GM12878 (cell line): ENCODE results near the gene FAM111B. TPM values are rescaled to one million over a fixed set of nuclear protein-coding genes. Genes with fewer than 3 reads are reported as not detected.
A peak's percentile ranks its signal among the peaks of the same experiment; 100 is the strongest.

Source experiments
- BCL11A ChIP-seq: IDR thresholded peaks from 2 replicates; pipeline ENCODE4 v1.6.1; 2011; ENCODE audit warnings: low read depth, low read length
- CHD1 ChIP-seq: IDR thresholded peaks from 2 replicates; pipeline ENCODE4 v1.6.1; 2012; ENCODE audit warnings: low read depth, low read length, improper control_type of control experiment
- EZH2 ChIP-seq: IDR thresholded peaks from 2 replicates; pipeline ENCODE4 v1.6.1; 2012; ENCODE audit warnings: low read depth, mild to moderate bottlenecking, control low read depth, inconsistent platforms, low read length, borderline replicate concordance; ENCODE audit not compliant: control insufficient read depth
- NR2C1 ChIP-seq: fragments of 450-650 bp; IDR thresholded peaks from 2 replicates; pipeline ENCODE4 v1.6.1; 2017; ENCODE audit warnings: antibody characterized with exemption, mild to moderate bottlenecking, moderate library complexity
- RBBP5 ChIP-seq: fragments of 200-600 bp; sonication (generic); conservative IDR thresholded peaks from 2 replicates; pipeline ENCODE4 v1.6.1; 2016
- SMAD5 ChIP-seq: IDR thresholded peaks from 2 replicates; pipeline ENCODE4 v1.6.1; 2016; ENCODE audit warnings: antibody characterized with exemption, low read depth
- ZNF217 ChIP-seq: fragments of 450-650 bp; IDR thresholded peaks from 2 replicates; pipeline ENCODE4 v1.6.1; 2017; ENCODE audit warnings: antibody characterized with exemption, mild to moderate bottlenecking
- ZNF24 ChIP-seq: fragments of 450-650 bp; IDR thresholded peaks from 2 replicates; pipeline ENCODE4 v1.6.1; 2017; ENCODE audit warnings: antibody characterized with exemption, mild to moderate bottlenecking
- polyA plus RNA-seq, 11 experiments: library from polyadenylated mRNA; depleted of rRNA in 4 of 11; unstranded in 6 of 11; stranded (reverse) in 5 of 11; fragments of >200 nt; fragmentation: Nextera tagmentation in 4 of 11; fragmentation: Illumina TruSeq in 1 of 11; extraction: Ambion mirVana in 4 of 11; extraction: Trizol in 1 of 11; gene quantifications; 1 replicate in 1 of 11; 2 replicates in 10 of 11; pipeline versions ENCODE4 v1.2.1 to v1.2.3, GENCODE V29; 2011 to 2016; ENCODE audit warnings: inconsistent platforms in 2 of 11, missing spikeins in 2 of 11, low read depth in 1 of 11
- total RNA-seq, 4 experiments: library from RNA; depleted of rRNA in 3 of 4; stranded (reverse); fragments of >200 nt in 3 of 4; fragmentation: Illumina TruSeq in 1 of 4; extraction: Trizol in 1 of 4; gene quantifications; 2 replicates each; pipeline versions ENCODE4 v1.2.1 to v1.2.3, GENCODE V29; 2013 to 2021
- TF ChIP-seq, protein P1 (sequence below): fragments of 450-650 bp; IDR thresholded peaks from 2 replicates; pipeline ENCODE4 v1.6.1; 2017; ENCODE audit warnings: mild to moderate bottlenecking, moderate library complexity
- TF ChIP-seq, protein P2 (sequence below): fragments of 450-650 bp; IDR thresholded peaks from 2 replicates; pipeline ENCODE4 v1.6.1; 2016; ENCODE audit warnings: mild to moderate bottlenecking

The FAM111B gene
- total and polyA plus RNA-seq, 10 of the 15 experiments (the other 5 are each of a cell fraction or from before 2014, with no cell fraction given), result 35.9 to 97.2 (median 62.1) TPM

DNA sequence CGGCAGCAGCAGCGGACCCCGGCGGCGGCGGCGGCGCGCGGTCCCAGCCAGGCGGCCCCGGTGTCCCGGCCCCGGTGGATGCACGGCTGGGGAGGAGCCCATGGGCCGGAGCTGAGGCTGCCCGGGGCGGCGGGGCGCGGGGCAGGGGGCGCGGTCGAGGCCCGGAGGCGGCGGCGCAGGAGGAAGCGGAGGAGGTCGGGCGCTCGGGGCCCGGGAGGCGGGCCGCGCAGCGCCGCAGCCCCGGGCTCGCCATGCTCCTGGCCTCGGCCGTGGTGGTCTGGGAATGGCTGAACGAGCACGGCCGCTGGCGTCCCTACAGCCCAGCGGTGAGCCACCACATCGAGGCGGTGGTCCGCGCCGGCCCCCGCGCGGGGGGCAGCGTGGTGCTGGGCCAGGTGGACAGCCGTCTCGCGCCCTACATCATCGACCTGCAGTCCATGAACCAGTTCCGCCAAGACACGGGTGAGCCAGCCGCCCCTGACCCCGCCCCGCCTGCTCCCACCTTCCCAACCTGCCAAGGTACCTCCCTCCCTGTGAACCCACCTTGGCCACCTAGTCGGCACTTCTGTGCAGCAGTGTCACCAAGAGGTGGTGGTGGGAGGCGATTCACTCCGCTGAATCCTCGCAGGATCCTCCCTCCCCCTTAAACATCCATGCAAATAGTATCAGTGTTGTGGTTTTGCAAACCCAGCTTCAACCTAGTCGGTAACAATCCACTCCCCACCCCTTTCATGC is 65.5 kb downstream of the FAM111B start (continued):
- TF ChIP-seq ZNF24 (no peak), EZH2 (no peak), ZNF217 (no peak), SMAD5 (no peak), CHD1 (no peak), NR2C1 (no peak), RBBP5 (no peak), BCL11A (0 out of 2 replicates have a peak, but pooled peaks have one; percentile 46)
- TF ChIP-seq, protein P1, sequence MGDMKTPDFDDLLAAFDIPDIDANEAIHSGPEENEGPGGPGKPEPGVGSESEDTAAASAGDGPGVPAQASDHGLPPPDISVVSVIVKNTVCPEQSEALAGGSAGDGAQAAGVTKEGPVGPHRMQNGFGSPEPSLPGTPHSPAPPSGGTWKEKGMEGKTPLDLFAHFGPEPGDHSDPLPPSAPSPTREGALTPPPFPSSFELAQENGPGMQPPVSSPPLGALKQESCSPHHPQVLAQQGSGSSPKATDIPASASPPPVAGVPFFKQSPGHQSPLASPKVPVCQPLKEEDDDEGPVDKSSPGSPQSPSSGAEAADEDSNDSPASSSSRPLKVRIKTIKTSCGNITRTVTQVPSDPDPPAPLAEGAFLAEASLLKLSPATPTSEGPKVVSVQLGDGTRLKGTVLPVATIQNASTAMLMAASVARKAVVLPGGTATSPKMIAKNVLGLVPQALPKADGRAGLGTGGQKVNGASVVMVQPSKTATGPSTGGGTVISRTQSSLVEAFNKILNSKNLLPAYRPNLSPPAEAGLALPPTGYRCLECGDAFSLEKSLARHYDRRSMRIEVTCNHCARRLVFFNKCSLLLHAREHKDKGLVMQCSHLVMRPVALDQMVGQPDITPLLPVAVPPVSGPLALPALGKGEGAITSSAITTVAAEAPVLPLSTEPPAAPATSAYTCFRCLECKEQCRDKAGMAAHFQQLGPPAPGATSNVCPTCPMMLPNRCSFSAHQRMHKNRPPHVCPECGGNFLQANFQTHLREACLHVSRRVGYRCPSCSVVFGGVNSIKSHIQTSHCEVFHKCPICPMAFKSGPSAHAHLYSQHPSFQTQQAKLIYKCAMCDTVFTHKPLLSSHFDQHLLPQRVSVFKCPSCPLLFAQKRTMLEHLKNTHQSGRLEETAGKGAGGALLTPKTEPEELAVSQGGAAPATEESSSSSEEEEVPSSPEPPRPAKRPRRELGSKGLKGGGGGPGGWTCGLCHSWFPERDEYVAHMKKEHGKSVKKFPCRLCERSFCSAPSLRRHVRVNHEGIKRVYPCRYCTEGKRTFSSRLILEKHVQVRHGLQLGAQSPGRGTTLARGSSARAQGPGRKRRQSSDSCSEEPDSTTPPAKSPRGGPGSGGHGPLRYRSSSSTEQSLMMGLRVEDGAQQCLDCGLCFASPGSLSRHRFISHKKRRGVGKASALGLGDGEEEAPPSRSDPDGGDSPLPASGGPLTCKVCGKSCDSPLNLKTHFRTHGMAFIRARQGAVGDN, result no peak
- TF ChIP-seq, protein P2, sequence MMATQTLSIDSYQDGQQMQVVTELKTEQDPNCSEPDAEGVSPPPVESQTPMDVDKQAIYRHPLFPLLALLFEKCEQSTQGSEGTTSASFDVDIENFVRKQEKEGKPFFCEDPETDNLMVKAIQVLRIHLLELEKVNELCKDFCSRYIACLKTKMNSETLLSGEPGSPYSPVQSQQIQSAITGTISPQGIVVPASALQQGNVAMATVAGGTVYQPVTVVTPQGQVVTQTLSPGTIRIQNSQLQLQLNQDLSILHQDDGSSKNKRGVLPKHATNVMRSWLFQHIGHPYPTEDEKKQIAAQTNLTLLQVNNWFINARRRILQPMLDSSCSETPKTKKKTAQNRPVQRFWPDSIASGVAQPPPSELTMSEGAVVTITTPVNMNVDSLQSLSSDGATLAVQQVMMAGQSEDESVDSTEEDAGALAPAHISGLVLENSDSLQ, result 0 out of 2 replicates have a peak, but pooled peaks have one; percentile 1
- TF ChIP-seq, all 136 proteins: peak for 30
